ENCODE results near the gene MTIF3.

MTIF3 gene, protein sequence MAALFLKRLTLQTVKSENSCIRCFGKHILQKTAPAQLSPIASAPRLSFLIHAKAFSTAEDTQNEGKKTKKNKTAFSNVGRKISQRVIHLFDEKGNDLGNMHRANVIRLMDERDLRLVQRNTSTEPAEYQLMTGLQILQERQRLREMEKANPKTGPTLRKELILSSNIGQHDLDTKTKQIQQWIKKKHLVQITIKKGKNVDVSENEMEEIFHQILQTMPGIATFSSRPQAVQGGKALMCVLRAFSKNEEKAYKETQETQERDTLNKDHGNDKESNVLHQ

GRCh38 chr13:27449936-27450828 lies at the start of gene MTIF3:
TSS of gene MTIF3 (minus strand) at chr13:27450564. CDS start at chr13:27440448, 10,116 bp downstream.
- peak; percentile 81 for DNase-seq

- DNase-seq: no peak
Measured at GRCh38 chr13:27497563-27498230, 47.3 kb upstream of the MTIF3 start.

- no peak for DNase-seq
Measured at GRCh38 chr13:27496536-27497273, 46.3 kb upstream of the MTIF3 start.

DNA sequence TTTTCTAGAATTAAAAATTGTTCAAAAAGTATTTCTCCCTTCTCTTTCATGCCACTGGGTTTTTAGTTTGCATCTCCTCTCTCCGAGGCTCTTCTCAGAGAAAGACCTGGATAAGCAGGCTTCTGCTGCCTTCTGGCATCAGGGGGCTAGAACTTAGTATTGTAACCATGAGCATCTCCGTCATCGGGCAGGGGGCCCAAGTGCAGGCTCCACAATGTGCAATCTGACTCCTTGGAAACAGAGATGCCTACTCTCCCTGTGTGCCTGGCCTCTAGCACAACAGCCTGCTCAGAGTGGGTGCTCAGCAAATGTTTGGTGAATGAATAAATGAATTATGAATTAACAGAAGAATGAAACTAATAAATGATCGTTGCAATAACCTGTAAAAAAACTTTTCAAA lies 45.6 kb upstream of the MTIF3 start:
- DNase-seq: no peak

DNA sequence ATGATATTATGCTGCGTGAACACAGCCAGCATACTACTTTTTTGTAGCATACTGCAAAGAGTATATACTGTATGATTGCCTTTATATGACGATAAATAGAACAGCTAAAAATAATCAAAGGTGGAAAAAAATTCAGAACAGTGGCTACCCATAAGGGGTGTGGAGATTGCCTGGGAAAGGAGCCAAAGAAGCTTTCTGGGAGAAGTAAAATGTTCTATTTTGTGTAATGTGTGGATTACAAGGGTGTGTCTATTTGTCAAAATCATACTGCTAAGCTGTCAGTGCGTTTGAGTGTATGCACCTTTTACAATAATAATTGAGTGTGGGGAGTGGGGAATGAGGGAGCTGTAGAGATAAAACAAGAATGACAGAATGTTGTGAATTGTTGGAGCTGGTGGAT lies 45.2 kb upstream of the MTIF3 start:
- no peak for DNase-seq

- DNase-seq: no peak
Measured at GRCh38 chr13:27493981-27494380, 43.6 kb upstream of the MTIF3 start.

DNA sequence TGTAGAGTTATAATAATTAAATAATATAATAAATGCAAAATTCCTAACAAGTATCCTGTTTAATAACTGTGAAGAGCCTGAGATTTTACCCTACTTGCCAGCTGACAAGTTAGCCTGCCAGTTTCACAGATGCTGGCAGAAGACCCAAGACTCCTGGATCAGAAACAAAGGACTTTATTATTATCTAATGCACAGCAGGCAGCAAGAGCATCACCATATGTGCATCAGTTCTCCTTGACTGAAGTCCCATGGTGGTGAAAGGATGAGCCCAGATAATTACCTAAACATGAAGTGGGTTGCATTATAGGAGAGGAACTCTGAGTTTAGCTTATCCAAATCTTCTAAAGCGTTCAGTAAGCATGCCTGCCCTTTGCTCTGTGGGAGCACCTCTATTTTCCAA lies 39.1 kb upstream of the MTIF3 start:
- no peak for DNase-seq

DNA sequence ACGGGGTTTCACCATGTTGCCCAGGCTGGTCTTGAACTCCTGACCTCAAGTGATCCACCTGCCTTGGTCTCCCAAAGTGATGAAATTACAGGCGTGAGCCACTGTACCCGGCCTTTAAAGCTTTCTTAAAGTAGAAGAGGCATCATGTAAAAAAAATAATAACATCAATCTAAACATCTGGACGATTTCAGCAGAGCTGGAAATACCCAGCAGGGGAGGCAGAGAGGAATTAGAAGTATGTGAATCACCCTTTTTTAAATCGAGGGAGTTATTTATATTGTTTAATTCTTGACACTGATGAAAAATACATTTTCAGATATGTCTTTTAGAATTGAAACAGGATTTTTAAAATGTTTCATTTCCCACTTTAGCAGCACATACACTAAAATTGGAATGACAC lies 37.4 kb upstream of the MTIF3 start:
- no peak for DNase-seq

- DNase-seq: no peak
Measured at GRCh38 chr13:27483421-27483820, 33.1 kb upstream of the MTIF3 start.

- DNase-seq: no peak
Measured at GRCh38 chr13:27482983-27483382, 32.6 kb upstream of the MTIF3 start.

DNA sequence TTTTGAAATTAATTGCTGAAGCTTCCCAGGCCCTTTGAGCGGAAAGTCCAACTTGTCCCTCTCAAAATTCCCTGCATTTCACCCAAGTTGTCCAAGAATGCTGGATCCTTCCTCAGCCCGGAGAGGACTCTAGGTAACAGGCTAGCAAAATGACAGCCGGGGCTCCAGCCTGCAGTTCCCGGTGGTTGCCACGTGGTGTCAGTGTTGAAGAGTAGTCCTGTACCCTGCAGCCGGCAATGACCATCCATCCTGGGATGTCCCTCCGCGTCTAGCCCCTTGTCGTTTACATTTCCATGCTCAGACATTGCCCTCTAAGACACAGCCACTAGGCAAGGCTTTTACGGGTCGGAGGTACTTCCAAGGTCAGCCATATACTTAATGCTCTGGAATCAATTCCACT lies 31.4 kb upstream of the MTIF3 start:
- no peak for DNase-seq

DNA sequence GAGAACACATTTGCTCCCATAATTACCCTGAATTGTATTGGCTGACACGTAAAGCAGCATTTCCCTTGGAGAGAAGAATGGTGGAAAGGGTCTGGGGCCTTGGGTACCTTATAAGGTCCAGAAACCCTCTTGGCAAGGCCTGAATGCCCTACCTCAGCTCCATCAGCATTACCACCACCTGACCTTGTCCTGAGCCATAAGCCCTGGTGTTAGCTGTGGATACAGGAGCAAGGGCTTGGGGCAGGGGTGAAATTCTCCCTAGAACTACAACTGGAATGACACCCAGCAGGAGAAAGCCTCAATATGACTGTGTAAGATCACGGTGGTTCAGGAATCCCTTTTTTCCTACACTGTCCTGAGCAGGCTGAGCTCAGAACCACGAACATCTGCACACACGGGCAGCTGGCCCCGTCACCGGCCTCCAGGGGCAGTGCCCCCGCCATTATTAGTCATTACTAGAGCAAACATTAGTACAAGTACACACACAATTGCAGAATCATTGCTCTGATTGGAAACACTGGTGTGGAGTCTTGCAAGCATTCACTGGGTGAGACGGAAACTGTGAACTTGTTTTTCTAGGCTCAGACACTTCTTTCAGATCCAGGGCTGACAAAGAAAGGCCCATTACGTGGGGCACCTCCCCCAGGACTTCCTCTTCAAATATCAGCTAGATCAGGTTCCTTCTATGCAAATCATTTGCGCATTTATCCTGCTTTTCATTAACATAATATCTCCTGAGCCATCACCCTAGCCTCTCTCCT lies 26.8 kb upstream of the MTIF3 start:
- DNase-seq: no peak

- DNase-seq: no peak
Measured at GRCh38 chr13:27474751-27475268, 24.4 kb upstream of the MTIF3 start.

DNA sequence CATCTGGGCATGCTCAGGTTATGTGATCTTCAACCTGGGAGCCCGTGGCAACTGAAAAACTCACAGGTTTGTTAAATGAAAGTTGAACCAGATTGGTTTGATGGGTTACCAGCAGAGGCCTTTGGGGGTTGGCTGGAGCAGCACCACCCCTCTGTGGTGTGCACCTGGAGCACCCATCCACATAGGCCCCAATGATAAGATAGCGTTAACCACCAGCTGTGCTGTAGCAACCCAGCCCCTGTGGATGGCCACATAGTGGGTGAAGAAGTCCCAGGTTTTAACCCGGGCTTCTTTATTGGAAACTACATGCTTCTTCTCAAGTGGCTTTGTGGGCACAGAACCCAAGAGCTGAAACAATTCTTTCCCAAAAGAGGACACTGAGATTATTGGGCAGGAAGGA lies 22.6 kb upstream of the MTIF3 start:
- DNase-seq: no peak

GRCh38 chr13:27472441-27472840 lies 22.1 kb upstream of the MTIF3 start:
- no peak for DNase-seq

DNA sequence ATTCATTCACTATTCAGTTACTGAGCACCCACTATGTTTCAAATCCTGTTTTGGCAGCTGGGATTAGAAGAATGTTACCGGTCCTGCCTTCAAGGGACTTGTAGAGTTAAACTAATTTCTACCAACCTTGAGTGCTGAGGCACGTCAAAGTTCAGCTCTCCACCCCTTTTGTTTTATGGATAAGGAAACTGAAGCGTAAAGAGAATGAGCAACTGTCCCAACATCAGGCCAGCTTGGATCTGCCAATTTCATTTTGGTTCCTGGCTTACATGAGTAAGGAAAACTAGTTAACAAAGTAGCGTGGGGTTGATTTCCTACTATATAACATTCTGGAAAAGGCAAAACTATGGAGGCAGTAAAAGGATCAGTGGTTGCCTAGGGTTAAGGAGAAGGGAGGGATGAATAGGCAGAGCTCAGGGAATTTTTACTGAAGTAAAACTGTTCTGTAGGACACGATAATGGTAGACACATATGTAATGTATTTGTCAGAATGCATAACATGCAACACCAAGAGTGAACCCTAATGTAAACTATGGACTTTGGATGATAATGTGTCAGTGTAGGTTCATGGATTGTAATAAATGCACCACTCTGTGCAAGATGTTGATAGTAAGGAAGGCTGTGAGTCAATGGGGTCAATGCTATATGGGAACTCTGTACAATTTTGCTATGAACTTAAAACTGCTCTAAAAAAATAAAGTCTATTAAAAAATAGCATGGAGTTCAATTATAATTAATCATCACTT lies 19.9 kb upstream of the MTIF3 start:
- no peak for DNase-seq

DNA sequence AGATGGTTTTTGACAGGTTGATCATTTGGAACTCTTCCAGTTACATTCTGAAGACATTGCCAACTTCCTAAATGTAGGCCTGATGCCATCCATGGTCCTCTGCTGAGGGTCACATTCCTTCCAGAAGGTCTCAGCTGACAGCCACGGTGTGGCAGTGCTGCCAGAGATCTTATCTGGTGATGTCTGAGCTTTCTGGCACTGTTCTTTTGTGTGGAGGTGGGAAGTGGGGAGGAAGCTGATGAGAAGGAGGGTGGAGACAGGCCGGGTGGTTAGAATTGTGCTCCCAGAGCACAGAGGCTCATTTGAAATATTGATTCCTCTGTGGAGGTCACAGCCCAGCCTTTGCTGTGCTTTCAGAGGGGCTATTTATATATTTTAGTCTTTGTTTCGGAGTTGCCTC lies 16.1 kb upstream of the MTIF3 start:
- no peak for DNase-seq

- DNase-seq: no peak
Measured at GRCh38 chr13:27465611-27466010, 15.2 kb upstream of the MTIF3 start.

GRCh38 chr13:27463500-27463899 lies 13.1 kb upstream of the MTIF3 start:
- no peak for DNase-seq

GRCh38 chr13:27461940-27462584 lies 11.7 kb upstream of the MTIF3 start:
- DNase-seq: no peak

Measured in NCI-H226 (cell line).